Ishikawa (cell line): ENCODE data around the gene PDE4D.

Source experiments
- EP300 ChIP-seq: IDR thresholded peaks from 2 replicates; pipeline ENCODE4 v1.6.1; 2012; ENCODE audit warnings: borderline replicate concordance
- FOXM1 ChIP-seq: IDR thresholded peaks from 2 replicates; pipeline ENCODE4 v1.6.1; 2012; ENCODE audit warnings: low read depth, borderline replicate concordance
- RAD21 ChIP-seq: IDR thresholded peaks from 2 replicates; pipeline ENCODE4 v1.6.1; 2012; ENCODE audit warnings: low read depth
- TAF1 ChIP-seq: IDR thresholded peaks from 2 replicates; pipeline ENCODE4 v1.6.1; 2012; ENCODE audit warnings: low read depth, mild to moderate bottlenecking
- USF1 ChIP-seq: IDR thresholded peaks from 2 replicates; pipeline ENCODE4 v1.6.1; 2012
- ZBTB7A ChIP-seq: IDR thresholded peaks from 2 replicates; pipeline ENCODE4 v1.6.1; 2012; ENCODE audit warnings: low read depth
- TF ChIP-seq, protein P1 (sequence below): IDR thresholded peaks from 2 replicates; pipeline ENCODE4 v1.6.1; 2012; ENCODE audit warnings: low read depth, mild to moderate bottlenecking

DNA sequence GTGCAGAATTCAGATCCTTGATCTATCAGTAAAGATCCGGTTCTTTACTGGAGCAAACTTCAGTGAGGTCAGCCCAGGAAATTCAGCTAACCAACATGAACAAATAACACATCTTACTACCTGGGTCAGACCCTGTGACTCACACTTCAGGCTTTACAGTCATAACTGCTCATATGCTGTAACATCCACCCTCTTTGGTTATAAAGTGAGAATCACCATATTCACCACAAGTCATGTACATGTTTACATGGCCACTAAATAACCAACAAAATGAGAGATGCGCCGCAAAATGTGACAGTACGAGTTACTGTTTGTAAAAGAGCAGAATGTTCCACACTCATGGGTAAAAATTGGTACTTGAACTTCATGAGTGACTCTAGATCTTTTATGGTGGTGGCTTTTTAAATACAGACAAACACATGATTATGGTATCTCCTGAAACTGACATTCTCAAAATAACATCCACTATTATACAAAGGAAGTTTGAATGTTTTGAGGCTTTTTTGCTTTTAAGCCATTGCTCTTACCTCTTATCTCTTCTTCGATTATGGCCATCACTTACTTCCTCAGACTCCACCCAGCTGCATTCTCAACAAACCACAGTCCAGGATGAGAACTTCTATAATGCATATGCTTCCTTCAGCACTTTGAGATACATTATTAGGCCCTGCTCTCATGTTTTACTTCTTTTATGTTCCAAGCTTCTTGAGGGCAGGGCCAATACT, 794.1 kb downstream of the PDE4D start:
- TF ChIP-seq, protein P1, sequence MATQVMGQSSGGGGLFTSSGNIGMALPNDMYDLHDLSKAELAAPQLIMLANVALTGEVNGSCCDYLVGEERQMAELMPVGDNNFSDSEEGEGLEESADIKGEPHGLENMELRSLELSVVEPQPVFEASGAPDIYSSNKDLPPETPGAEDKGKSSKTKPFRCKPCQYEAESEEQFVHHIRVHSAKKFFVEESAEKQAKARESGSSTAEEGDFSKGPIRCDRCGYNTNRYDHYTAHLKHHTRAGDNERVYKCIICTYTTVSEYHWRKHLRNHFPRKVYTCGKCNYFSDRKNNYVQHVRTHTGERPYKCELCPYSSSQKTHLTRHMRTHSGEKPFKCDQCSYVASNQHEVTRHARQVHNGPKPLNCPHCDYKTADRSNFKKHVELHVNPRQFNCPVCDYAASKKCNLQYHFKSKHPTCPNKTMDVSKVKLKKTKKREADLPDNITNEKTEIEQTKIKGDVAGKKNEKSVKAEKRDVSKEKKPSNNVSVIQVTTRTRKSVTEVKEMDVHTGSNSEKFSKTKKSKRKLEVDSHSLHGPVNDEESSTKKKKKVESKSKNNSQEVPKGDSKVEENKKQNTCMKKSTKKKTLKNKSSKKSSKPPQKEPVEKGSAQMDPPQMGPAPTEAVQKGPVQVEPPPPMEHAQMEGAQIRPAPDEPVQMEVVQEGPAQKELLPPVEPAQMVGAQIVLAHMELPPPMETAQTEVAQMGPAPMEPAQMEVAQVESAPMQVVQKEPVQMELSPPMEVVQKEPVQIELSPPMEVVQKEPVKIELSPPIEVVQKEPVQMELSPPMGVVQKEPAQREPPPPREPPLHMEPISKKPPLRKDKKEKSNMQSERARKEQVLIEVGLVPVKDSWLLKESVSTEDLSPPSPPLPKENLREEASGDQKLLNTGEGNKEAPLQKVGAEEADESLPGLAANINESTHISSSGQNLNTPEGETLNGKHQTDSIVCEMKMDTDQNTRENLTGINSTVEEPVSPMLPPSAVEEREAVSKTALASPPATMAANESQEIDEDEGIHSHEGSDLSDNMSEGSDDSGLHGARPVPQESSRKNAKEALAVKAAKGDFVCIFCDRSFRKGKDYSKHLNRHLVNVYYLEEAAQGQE = no peak
- no peak for TF ChIP-seq USF1
- no peak for TF ChIP-seq FOXM1
- no peak for TF ChIP-seq ZBTB7A
- no peak for TF ChIP-seq EP300
- TF ChIP-seq TAF1 = no peak
- TF ChIP-seq RAD21 = no peak
